Measurements from ENCODE around the gene TMEM72. TPM values are rescaled to one million over a fixed set of nuclear protein-coding genes. Genes with fewer than 3 reads are reported as not detected.
A peak's percentile ranks its signal among the peaks of the same experiment; 100 is the strongest.

TMEM72 gene
- total and polyA plus RNA-seq, 2 of the 13 experiments (the other 11 are each of a cell fraction or from before 2014, with no cell fraction given) = 0.04 TPM; not detected in 1

- TF ChIP-seq PRDM10 (CRISPR knock-in tag; IDR thresholded peaks at IDR 0.05; ENCODE audit: low read depth) (peak; percentile 45; the same call in 1 of the 2 replicates), HIC2 (CRISPR knock-in tag; IDR thresholded peaks at IDR 0.05; ENCODE audit: low read depth) (no peak), RAD21 (CRISPR knock-in tag; IDR thresholded peaks at IDR 0.05) (no peak), ZNF782 (CRISPR knock-in tag; IDR thresholded peaks at IDR 0.05; ENCODE audit: borderline replicate concordance) (0 out of 2 replicates have a peak, but pooled peaks have one; percentile 35), ZNF547 (CRISPR knock-in tag; IDR thresholded peaks at IDR 0.05) (0 out of 2 replicates have a peak, but pooled peaks have one; percentile 1), ZNF569 (CRISPR knock-in tag; IDR thresholded peaks at IDR 0.05; ENCODE audit: borderline replicate concordance) (no peak), MAZ (IDR thresholded peaks at IDR 0.05; ENCODE audit: borderline replicate concordance, low read depth, low read length) (no peak), MAZ (CRISPR knock-in tag; IDR thresholded peaks at IDR 0.05; ENCODE audit: low read depth) (0 out of 2 replicates have a peak, but pooled peaks have one; percentile 19), PATZ1 (CRISPR knock-in tag; IDR thresholded peaks at IDR 0.05) (peak; percentile 29; the same call in 1 of the 2 replicates), CC2D1A (CRISPR knock-in tag; IDR thresholded peaks at IDR 0.05) (no peak), STAT5B (CRISPR knock-in tag; IDR thresholded peaks at IDR 0.05) (no peak), ZNF230 (CRISPR knock-in tag; IDR thresholded peaks at IDR 0.05) (0 out of 2 replicates have a peak, but pooled peaks have one; percentile 46), RBFOX2 (IDR thresholded peaks at IDR 0.05; ENCODE audit: low read depth, low read length) (no peak), HNRNPLL (IDR thresholded peaks at IDR 0.05; ENCODE audit: low read depth, low read length, poor library complexity, severe bottlenecking) (peak; percentile 63), ISL2 (CRISPR knock-in tag; IDR thresholded peaks at IDR 0.05) (no peak), MTF1 (CRISPR knock-in tag; IDR thresholded peaks at IDR 0.05) (no peak), STAG1 (CRISPR knock-in tag; IDR thresholded peaks at IDR 0.05) (peak; percentile 40), ZSCAN30 (CRISPR knock-in tag; IDR thresholded peaks at IDR 0.05) (no peak), ZNF652 (CRISPR knock-in tag; IDR thresholded peaks at IDR 0.05; ENCODE audit: borderline replicate concordance, low read depth) (peak; percentile 84), TFAP4 (IDR thresholded peaks at IDR 0.05; ENCODE audit: borderline replicate concordance, low read depth) (no peak)
Measured at GRCh38 chr10:44878706-44879530, 32.2 kb upstream of the TMEM72 start (continued).
